ENCODE results near the gene RMDN2. TPM values are rescaled to one million over a fixed set of nuclear protein-coding genes. Genes with fewer than 3 reads are reported as not detected.

Gene RMDN2
- total and polyA plus RNA-seq, 2 experiments from 2014 or later: 3.4 to 3.6 TPM

DNA sequence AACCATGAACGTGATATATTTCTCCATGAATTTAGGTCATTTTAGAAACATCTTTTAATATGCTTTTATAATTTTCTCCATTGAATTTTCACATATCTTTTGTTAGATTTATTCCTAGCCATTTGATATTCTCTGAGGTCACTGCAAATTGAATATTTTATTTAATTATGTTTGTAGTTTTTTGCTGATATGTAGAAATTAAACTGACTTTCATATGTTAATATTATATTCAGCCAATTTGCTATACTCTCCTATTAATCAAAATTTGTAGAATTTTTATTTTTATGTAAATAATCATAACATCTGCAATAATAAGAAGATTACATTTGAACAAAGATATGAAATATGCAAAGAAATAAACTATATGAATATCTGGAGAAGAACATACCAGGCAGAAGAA, 46.9 kb downstream of the RMDN2 start:
- Histone ChIP-seq H3K79me2 (replicated peaks; ENCODE audit: insufficient read depth) (no peaks in the 10 kb centered on the region), H3K9me2 (ENCODE audit: insufficient read depth) (peaks cover 5% of the 10 kb centered on the region; the same call in 1 of the 2 replicates), H3K27ac (ENCODE audit: low read depth) (no peak overlapping the region), H3K4me2 (no peak overlapping the region), H3K36me3 (ENCODE audit: insufficient read depth) (no peaks in the 10 kb centered on the region; the same call in 1 of the 2 replicates), H3K4me1 (ENCODE audit: insufficient read depth) (peaks cover 11% of the 10 kb centered on the region), H3F3A (replicated peaks; ENCODE audit: low read depth) (no peaks in the 10 kb centered on the region), H3K27me3 (ENCODE audit: insufficient read depth) (no peaks in the 10 kb centered on the region; the same call in 1 of the 2 replicates), H4K20me1 (replicated peaks; ENCODE audit: insufficient read depth) (no peaks in the 10 kb centered on the region), H2AFZ (no peak overlapping the region), H3K4me3 (no peak overlapping the region)
- H3K4me1 Mint-ChIP-seq: peaks cover 14% of the 10 kb centered on the region
- TF ChIP-seq NANOG (IDR thresholded peaks at IDR 0.05; ENCODE audit: borderline replicate concordance) (no peak), POLR2AphosphoS5 (IDR thresholded peaks at IDR 0.05; ENCODE audit: low read depth) (no peak), EZH2phosphoT487 (IDR thresholded peaks at IDR 0.05; ENCODE audit: unreplicated experiment) (no peak), STAT1 (IDR thresholded peaks at IDR 0.05; ENCODE audit: unreplicated experiment) (no peak)
- TF ChIP-seq, protein P1, sequence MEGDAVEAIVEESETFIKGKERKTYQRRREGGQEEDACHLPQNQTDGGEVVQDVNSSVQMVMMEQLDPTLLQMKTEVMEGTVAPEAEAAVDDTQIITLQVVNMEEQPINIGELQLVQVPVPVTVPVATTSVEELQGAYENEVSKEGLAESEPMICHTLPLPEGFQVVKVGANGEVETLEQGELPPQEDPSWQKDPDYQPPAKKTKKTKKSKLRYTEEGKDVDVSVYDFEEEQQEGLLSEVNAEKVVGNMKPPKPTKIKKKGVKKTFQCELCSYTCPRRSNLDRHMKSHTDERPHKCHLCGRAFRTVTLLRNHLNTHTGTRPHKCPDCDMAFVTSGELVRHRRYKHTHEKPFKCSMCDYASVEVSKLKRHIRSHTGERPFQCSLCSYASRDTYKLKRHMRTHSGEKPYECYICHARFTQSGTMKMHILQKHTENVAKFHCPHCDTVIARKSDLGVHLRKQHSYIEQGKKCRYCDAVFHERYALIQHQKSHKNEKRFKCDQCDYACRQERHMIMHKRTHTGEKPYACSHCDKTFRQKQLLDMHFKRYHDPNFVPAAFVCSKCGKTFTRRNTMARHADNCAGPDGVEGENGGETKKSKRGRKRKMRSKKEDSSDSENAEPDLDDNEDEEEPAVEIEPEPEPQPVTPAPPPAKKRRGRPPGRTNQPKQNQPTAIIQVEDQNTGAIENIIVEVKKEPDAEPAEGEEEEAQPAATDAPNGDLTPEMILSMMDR (conservative IDR thresholded peaks at IDR 0.05; ENCODE audit: low read depth in 2 of 2): no peak
- TF ChIP-seq, protein P2, sequence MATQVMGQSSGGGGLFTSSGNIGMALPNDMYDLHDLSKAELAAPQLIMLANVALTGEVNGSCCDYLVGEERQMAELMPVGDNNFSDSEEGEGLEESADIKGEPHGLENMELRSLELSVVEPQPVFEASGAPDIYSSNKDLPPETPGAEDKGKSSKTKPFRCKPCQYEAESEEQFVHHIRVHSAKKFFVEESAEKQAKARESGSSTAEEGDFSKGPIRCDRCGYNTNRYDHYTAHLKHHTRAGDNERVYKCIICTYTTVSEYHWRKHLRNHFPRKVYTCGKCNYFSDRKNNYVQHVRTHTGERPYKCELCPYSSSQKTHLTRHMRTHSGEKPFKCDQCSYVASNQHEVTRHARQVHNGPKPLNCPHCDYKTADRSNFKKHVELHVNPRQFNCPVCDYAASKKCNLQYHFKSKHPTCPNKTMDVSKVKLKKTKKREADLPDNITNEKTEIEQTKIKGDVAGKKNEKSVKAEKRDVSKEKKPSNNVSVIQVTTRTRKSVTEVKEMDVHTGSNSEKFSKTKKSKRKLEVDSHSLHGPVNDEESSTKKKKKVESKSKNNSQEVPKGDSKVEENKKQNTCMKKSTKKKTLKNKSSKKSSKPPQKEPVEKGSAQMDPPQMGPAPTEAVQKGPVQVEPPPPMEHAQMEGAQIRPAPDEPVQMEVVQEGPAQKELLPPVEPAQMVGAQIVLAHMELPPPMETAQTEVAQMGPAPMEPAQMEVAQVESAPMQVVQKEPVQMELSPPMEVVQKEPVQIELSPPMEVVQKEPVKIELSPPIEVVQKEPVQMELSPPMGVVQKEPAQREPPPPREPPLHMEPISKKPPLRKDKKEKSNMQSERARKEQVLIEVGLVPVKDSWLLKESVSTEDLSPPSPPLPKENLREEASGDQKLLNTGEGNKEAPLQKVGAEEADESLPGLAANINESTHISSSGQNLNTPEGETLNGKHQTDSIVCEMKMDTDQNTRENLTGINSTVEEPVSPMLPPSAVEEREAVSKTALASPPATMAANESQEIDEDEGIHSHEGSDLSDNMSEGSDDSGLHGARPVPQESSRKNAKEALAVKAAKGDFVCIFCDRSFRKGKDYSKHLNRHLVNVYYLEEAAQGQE (IDR thresholded peaks at IDR 0.05; ENCODE audit: unreplicated experiment): no peak
- DNase-seq (ENCODE audit: low spot score) (no peak), ATAC-seq (no peak)
- peaks cover 2% of the 10 kb centered on the region; the same call in 2 of the 3 replicates for H3K36me3 Mint-ChIP-seq (ENCODE audit: low read depth)
- peaks cover 2% of the 10 kb centered on the region for H3K27me3 Mint-ChIP-seq (ENCODE audit: insufficient read depth, low read depth, poor library complexity)
- no peak overlapping the region for H3K27ac Mint-ChIP-seq
- H3K4me3 Mint-ChIP-seq: no peak overlapping the region
- peaks cover 2% of the 10 kb centered on the region for H3K9me3 Mint-ChIP-seq

DNA sequence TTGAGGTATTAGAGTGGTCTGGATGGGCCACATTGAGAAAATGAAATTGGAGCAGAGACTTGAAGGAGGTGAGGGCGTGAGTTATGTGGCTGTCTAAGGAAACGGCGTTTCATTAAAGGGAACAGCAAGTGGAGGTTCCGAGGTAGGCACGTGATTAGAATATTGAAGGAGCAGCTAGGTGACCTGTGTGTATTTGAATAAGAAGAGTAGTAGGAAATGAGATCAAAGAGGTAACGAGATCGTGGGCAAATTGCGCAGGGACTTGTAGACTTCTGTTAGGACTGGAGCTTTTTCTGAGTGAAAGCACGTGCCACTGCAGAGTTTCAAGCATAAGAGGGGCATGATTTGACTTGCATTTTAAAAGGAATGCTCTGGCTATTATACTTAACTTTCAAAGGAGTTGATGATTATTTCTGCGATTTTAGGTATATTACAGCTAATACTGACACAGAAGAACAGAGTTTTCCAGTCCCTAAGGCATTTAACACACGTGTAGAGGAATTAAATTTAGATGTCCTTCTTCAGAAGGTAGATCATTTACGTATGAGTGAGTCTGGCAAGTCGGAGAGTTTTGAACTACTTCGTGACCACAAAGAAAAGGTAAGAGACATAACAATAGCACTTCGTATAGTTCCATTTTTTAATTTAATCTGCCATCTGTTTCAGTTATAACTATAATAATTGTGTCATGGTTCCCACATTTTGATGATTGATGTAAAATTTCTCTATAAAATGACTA, 48.7 kb downstream of the RMDN2 start:
- peaks cover 14% of the 10 kb centered on the region for H3K4me1 Mint-ChIP-seq
- no peaks in the 10 kb centered on the region for H3K79me2 ChIP-seq (replicated peaks; ENCODE audit: insufficient read depth)
- peaks cover 11% of the 10 kb centered on the region for H3K4me1 ChIP-seq (ENCODE audit: insufficient read depth)
- H3K27ac Mint-ChIP-seq: no peak overlapping the region
- H3K4me3 ChIP-seq: no peak overlapping the region
- no peak overlapping the region for H3K27ac ChIP-seq (ENCODE audit: low read depth)
- peaks cover 17% of the 10 kb centered on the region; the same call in 2 of the 3 replicates for H3K9me3 Mint-ChIP-seq
- peak overlapping the region; percentile 38; the same call in 1 of the 2 replicates for H2AFZ ChIP-seq
- H4K20me1 ChIP-seq (replicated peaks; ENCODE audit: insufficient read depth): no peaks in the 10 kb centered on the region
- peak; percentile 7 for DNase-seq (ENCODE audit: low spot score)
- peaks cover 7% of the 10 kb centered on the region; the same call in 2 of the 3 replicates for H3K36me3 Mint-ChIP-seq (ENCODE audit: low read depth)
- H3K27me3 Mint-ChIP-seq (ENCODE audit: insufficient read depth, low read depth, poor library complexity): peaks cover 2% of the 10 kb centered on the region
- H3K4me2 ChIP-seq: no peak overlapping the region
- ATAC-seq: no peak; the same call in 2 of the 3 replicates
- no peak overlapping the region for H3K4me3 Mint-ChIP-seq
- H3K36me3 ChIP-seq (ENCODE audit: insufficient read depth): no peaks in the 10 kb centered on the region; the same call in 1 of the 2 replicates
- no peaks in the 10 kb centered on the region for H3K27me3 ChIP-seq (ENCODE audit: insufficient read depth)
- no peaks in the 10 kb centered on the region for H3F3A ChIP-seq (replicated peaks; ENCODE audit: low read depth)
- no peaks in the 10 kb centered on the region for H3K9me2 ChIP-seq (ENCODE audit: insufficient read depth)
- TF ChIP-seq, protein P3, sequence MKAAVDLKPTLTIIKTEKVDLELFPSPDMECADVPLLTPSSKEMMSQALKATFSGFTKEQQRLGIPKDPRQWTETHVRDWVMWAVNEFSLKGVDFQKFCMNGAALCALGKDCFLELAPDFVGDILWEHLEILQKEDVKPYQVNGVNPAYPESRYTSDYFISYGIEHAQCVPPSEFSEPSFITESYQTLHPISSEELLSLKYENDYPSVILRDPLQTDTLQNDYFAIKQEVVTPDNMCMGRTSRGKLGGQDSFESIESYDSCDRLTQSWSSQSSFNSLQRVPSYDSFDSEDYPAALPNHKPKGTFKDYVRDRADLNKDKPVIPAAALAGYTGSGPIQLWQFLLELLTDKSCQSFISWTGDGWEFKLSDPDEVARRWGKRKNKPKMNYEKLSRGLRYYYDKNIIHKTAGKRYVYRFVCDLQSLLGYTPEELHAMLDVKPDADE (IDR thresholded peaks at IDR 0.05): no peak
- TF ChIP-seq CREB1 (CRISPR knock-in tag; IDR thresholded peaks at IDR 0.05; ENCODE audit: low read depth) (no peak), POLR2AphosphoS5 (IDR thresholded peaks at IDR 0.05; ENCODE audit: low read depth) (no peak)

Data from GM23338 (cell line).